GM10266 (cell line): ENCODE data around the gene LAMA2.

Source experiments
- DNase-seq: peaks from one replicate; pipeline ENCODE4 v3.0.0; 2012; ENCODE audit errors: extremely low spot score
- CTCF ChIP-seq: IDR thresholded peaks from 2 replicates; pipeline ENCODE4 v1.5.1; 2012; ENCODE audit warnings: mild to moderate bottlenecking, low read depth; ENCODE audit not compliant: control insufficient read depth, insufficient read depth; ENCODE audit errors: missing control alignments

Gene LAMA2

GRCh38 chr6:129519750-129520149 lies 636.8 kb downstream of the LAMA2 start:
- no peak for TF ChIP-seq CTCF
- DNase-seq: no peak

GRCh38 chr6:129521946-129522345 lies 639.0 kb downstream of the LAMA2 start:
- no peak for DNase-seq

GRCh38 chr6:129523816-129524215 lies 640.9 kb downstream of the LAMA2 start:
- no peak for DNase-seq
- no peak for TF ChIP-seq CTCF

More at GRCh38 chr6:129521946-129522345, 639.0 kb downstream of the LAMA2 start:
- no peak for TF ChIP-seq CTCF

GRCh38 chr6:129525055-129525454 lies 642.1 kb downstream of the LAMA2 start:
- no peak for TF ChIP-seq CTCF
- DNase-seq: no peak

GRCh38 chr6:129534926-129535325 lies 652.0 kb downstream of the LAMA2 start:
- no peak for TF ChIP-seq CTCF
- no peak for DNase-seq

GRCh38 chr6:129536271-129536670 lies 653.3 kb downstream of the LAMA2 start:
- DNase-seq: no peak
- TF ChIP-seq CTCF: no peak

- no peak for TF ChIP-seq CTCF
- no peak for DNase-seq
Measured at GRCh38 chr6:129539032-129539431, 656.1 kb downstream of the LAMA2 start.
